WTC11 (cell line): ENCODE measurements around the gene HLA-C. TPM values are rescaled to one million over a fixed set of nuclear protein-coding genes. Genes with fewer than 3 reads are reported as not detected.
"Not testable (repeated sequence)": the region's sequence is repeated elsewhere in the genome, so short reads cannot be mapped to it uniquely, and the experiment has no call there.

Source experiments
- ATAC-seq: fragments of 200-7000 bp; cut with Tn5 transposase; 2 replicates; pipeline ENCODE4 v1.10.0; 2021; ENCODE audit warnings: mild to moderate bottlenecking, moderate library complexity
- CTCF ChIA-PET: fragments of 300-600 bp; sonication (Branson Sonifier 250); formaldehyde crosslinking; loops from one replicate; lab custom pipeline; 2021; ENCODE audit warnings: antibody characterized with exemption; lab: Charles Lee
- POLR2A ChIA-PET: fragments of 350-600 bp; sonication (Branson Sonifier 250); formaldehyde crosslinking; loops from one replicate; lab custom pipeline; 2021; ENCODE audit warnings: antibody characterized with exemption; lab: Charles Lee
- DNase-seq: peaks from one replicate; pipeline ENCODE4 v3.0.0; 2021; ENCODE audit warnings: low spot score
- H3K27ac Mint-ChIP-seq: 2 replicates; pipeline ENCODE4 v1.8.0; 2021; ENCODE audit warnings: mixed read lengths
- H3K27me3 Mint-ChIP-seq: 2 replicates; pipeline ENCODE4 v1.8.0; 2021; ENCODE audit warnings: low read depth, mild to moderate bottlenecking, moderate library complexity, mixed read lengths
- H3K36me3 Mint-ChIP-seq: 2 replicates; pipeline ENCODE4 v1.8.0; 2021; ENCODE audit warnings: mixed read lengths
- H3K4me1 Mint-ChIP-seq: 2 replicates; pipeline ENCODE4 v1.8.0; 2022; ENCODE audit warnings: mixed read lengths
- H3K4me3 Mint-ChIP-seq: 2 replicates; pipeline ENCODE4 v1.8.0; 2021; ENCODE audit warnings: mild to moderate bottlenecking, moderate library complexity, mixed read lengths
- H3K9me3 Mint-ChIP-seq: 2 replicates; pipeline ENCODE4 v1.8.0; 2021; ENCODE audit warnings: mixed read lengths
- KAT7 ChIP-seq: sonication (generic); formaldehyde crosslinking; IDR thresholded peaks from 2 replicates; pipeline ENCODE4 v1.8.1; 2023; ENCODE audit warnings: missing genetic modification reagents, mild to moderate bottlenecking, borderline replicate concordance
- ZNF232 ChIP-seq: sonication (generic); formaldehyde crosslinking; IDR thresholded peaks from 2 replicates; pipeline ENCODE4 v1.8.0; 2022; ENCODE audit warnings: mild to moderate bottlenecking, missing genetic modification reagents
- ZNF425 ChIP-seq: fragments of 250-450 bp; sonication (Bioruptor Pico); conservative IDR thresholded peaks from 2 replicates; pipeline ENCODE4 v1.9.0; 2021; ENCODE audit warnings: mild to moderate bottlenecking
- total RNA-seq: library from RNA; stranded (reverse); gene quantifications from 3 replicates; pipeline ENCODE4 v1.2.3, GENCODE V29; 2021
- TF ChIP-seq, protein P1 (sequence below): sonication (generic); formaldehyde crosslinking; IDR thresholded peaks from 2 replicates; pipeline ENCODE4 v1.8.1; 2022; ENCODE audit warnings: low read depth, missing genetic modification reagents, borderline replicate concordance
- TF ChIP-seq, protein P2 (sequence below): fragments of 250-450 bp; sonication (Bioruptor Pico); IDR thresholded peaks from 2 replicates; pipeline ENCODE4 v1.8.0; 2021; ENCODE audit warnings: mild to moderate bottlenecking
- TF ChIP-seq, protein P3 (sequence below): fragments of 250-450 bp; sonication (Bioruptor Pico); IDR thresholded peaks from 2 replicates; pipeline ENCODE4 v1.9.0; 2021; ENCODE audit warnings: mild to moderate bottlenecking, borderline replicate concordance
- TF ChIP-seq, protein P4 (sequence below): sonication (generic); formaldehyde crosslinking; IDR thresholded peaks from 2 replicates; pipeline ENCODE4 v1.8.1; 2022; ENCODE audit warnings: low read depth, mild to moderate bottlenecking, moderate library complexity, missing genetic modification reagents, borderline replicate concordance
- TF ChIP-seq, protein P5 (sequence below): sonication (generic); formaldehyde crosslinking; IDR thresholded peaks from 2 replicates; pipeline ENCODE4 v1.8.0; 2022; ENCODE audit warnings: mild to moderate bottlenecking, missing genetic modification reagents
- TF ChIP-seq, protein P6 (sequence below): sonication (generic); formaldehyde crosslinking; IDR thresholded peaks from 2 replicates; pipeline ENCODE4 v1.8.0; 2022; ENCODE audit warnings: mild to moderate bottlenecking, missing genetic modification reagents

Gene HLA-C
- total RNA-seq, 1 experiment from 2014 or later, result 82.9 TPM

DNA sequence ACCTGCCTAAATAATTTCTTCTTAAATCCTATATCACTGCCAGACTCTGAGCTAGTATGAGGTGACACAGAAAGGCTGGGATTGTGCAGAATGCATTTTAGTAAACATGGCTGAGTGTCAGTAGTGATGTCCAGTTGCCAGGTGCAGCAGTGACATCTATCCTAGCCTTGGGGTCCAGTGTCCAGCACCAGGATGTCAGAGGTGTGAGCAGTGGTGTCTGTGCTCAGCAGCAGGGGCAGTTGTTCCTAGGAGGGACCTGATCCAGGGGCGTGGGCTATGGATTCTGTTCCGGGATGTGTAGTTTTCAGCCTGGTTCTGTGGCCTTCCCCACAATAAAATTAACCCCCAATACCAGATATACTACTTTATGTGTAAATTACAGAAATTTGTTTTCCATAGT is 6.0 kb downstream of the HLA-C start (continued):
- TF ChIP-seq, protein P1, sequence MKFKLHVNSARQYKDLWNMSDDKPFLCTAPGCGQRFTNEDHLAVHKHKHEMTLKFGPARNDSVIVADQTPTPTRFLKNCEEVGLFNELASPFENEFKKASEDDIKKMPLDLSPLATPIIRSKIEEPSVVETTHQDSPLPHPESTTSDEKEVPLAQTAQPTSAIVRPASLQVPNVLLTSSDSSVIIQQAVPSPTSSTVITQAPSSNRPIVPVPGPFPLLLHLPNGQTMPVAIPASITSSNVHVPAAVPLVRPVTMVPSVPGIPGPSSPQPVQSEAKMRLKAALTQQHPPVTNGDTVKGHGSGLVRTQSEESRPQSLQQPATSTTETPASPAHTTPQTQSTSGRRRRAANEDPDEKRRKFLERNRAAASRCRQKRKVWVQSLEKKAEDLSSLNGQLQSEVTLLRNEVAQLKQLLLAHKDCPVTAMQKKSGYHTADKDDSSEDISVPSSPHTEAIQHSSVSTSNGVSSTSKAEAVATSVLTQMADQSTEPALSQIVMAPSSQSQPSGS, result no peak
- TF ChIP-seq, protein P2, sequence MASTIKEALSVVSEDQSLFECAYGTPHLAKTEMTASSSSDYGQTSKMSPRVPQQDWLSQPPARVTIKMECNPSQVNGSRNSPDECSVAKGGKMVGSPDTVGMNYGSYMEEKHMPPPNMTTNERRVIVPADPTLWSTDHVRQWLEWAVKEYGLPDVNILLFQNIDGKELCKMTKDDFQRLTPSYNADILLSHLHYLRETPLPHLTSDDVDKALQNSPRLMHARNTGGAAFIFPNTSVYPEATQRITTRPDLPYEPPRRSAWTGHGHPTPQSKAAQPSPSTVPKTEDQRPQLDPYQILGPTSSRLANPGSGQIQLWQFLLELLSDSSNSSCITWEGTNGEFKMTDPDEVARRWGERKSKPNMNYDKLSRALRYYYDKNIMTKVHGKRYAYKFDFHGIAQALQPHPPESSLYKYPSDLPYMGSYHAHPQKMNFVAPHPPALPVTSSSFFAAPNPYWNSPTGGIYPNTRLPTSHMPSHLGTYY (CRISPR knock-in tag), result no peak
- TF ChIP-seq KAT7 (no peak), ZNF232 (CRISPR knock-in tag) (no peak), ZNF425 (CRISPR knock-in tag) (no peak)
- TF ChIP-seq, protein P3, sequence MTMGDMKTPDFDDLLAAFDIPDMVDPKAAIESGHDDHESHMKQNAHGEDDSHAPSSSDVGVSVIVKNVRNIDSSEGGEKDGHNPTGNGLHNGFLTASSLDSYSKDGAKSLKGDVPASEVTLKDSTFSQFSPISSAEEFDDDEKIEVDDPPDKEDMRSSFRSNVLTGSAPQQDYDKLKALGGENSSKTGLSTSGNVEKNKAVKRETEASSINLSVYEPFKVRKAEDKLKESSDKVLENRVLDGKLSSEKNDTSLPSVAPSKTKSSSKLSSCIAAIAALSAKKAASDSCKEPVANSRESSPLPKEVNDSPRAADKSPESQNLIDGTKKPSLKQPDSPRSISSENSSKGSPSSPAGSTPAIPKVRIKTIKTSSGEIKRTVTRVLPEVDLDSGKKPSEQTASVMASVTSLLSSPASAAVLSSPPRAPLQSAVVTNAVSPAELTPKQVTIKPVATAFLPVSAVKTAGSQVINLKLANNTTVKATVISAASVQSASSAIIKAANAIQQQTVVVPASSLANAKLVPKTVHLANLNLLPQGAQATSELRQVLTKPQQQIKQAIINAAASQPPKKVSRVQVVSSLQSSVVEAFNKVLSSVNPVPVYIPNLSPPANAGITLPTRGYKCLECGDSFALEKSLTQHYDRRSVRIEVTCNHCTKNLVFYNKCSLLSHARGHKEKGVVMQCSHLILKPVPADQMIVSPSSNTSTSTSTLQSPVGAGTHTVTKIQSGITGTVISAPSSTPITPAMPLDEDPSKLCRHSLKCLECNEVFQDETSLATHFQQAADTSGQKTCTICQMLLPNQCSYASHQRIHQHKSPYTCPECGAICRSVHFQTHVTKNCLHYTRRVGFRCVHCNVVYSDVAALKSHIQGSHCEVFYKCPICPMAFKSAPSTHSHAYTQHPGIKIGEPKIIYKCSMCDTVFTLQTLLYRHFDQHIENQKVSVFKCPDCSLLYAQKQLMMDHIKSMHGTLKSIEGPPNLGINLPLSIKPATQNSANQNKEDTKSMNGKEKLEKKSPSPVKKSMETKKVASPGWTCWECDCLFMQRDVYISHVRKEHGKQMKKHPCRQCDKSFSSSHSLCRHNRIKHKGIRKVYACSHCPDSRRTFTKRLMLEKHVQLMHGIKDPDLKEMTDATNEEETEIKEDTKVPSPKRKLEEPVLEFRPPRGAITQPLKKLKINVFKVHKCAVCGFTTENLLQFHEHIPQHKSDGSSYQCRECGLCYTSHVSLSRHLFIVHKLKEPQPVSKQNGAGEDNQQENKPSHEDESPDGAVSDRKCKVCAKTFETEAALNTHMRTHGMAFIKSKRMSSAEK (CRISPR knock-in tag), result no peak
- TF ChIP-seq, protein P4, sequence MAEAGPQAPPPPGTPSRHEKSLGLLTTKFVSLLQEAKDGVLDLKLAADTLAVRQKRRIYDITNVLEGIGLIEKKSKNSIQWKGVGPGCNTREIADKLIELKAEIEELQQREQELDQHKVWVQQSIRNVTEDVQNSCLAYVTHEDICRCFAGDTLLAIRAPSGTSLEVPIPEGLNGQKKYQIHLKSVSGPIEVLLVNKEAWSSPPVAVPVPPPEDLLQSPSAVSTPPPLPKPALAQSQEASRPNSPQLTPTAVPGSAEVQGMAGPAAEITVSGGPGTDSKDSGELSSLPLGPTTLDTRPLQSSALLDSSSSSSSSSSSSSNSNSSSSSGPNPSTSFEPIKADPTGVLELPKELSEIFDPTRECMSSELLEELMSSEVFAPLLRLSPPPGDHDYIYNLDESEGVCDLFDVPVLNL (CRISPR knock-in tag), result no peak
- TF ChIP-seq, protein P5, sequence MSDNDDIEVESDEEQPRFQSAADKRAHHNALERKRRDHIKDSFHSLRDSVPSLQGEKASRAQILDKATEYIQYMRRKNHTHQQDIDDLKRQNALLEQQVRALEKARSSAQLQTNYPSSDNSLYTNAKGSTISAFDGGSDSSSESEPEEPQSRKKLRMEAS (CRISPR knock-in tag), result no peak
- TF ChIP-seq, protein P6, sequence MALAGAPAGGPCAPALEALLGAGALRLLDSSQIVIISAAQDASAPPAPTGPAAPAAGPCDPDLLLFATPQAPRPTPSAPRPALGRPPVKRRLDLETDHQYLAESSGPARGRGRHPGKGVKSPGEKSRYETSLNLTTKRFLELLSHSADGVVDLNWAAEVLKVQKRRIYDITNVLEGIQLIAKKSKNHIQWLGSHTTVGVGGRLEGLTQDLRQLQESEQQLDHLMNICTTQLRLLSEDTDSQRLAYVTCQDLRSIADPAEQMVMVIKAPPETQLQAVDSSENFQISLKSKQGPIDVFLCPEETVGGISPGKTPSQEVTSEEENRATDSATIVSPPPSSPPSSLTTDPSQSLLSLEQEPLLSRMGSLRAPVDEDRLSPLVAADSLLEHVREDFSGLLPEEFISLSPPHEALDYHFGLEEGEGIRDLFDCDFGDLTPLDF (CRISPR knock-in tag), result no peak

GRCh38 chr6:31263346-31263933 is 8.5 kb downstream of the HLA-C start:
- DNase-seq, H3K27ac Mint-ChIP-seq, H3K4me1 Mint-ChIP-seq, H3K4me3 Mint-ChIP-seq, ATAC-seq, CTCF ChIA-PET, POLR2A ChIA-PET: not testable (repeated sequence)
- peaks cover 48% of the 10 kb centered on the region for H3K9me3 Mint-ChIP-seq
- H3K27me3 Mint-ChIP-seq, result peaks cover 13% of the 10 kb centered on the region
- H3K36me3 Mint-ChIP-seq, result peaks cover 22% of the 10 kb centered on the region

DNA sequence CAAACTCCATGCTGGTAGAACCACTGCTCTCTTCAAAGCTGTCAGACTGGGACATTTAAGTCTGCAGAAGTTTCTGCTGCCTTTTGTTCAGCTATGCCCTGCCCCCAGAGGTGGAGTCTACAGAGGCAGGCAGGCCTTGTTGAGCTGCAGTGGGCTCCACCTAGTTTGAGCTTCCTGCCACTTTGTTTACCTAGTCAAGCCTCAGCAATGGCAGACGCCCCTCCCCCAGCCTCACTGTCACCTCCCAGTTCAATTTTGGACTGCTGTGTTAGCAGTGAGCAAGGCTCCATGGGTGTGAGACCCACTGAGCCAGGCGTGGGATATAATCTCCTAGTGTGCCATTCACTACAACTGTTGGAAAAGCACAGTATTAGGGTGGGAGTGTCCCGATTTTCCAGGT is 11.9 kb downstream of the HLA-C start:
- H3K4me3 Mint-ChIP-seq, DNase-seq, ATAC-seq, CTCF ChIA-PET, H3K4me1 Mint-ChIP-seq, H3K27ac Mint-ChIP-seq, POLR2A ChIA-PET: not testable (repeated sequence)
- peaks cover 22% of the 10 kb centered on the region for H3K27me3 Mint-ChIP-seq
- H3K36me3 Mint-ChIP-seq, result peaks cover 16% of the 10 kb centered on the region
- peaks cover 45% of the 10 kb centered on the region for H3K9me3 Mint-ChIP-seq
